ENCODE data around the gene TCF23. TPM values are rescaled to one million over a fixed set of nuclear protein-coding genes. Genes with fewer than 3 reads are reported as not detected.
"Not testable (repeated sequence)": the region's sequence is repeated elsewhere in the genome, so short reads cannot be mapped to it uniquely, and the experiment has no call there.

Gene TCF23
- not detected for polyA plus RNA-seq (2012; ENCODE audit: insufficient read depth, insufficient read length)

- DNase-seq (ENCODE audit: low read depth, low spot score): no peak
- H3K4me3 ChIP-seq (ENCODE audit: low read length): no peak within 1 kb of the TSS
Observed at GRCh38 chr2:27148801-27149439, at the start of gene TCF23. Gene TCF23 (plus strand): TSS chr2:27149004. CDS start chr2:27149134, 130 bp downstream.

GRCh38 chr2:27099334-27099955, 49.4 kb upstream of the TCF23 start:
- no peak for DNase-seq (ENCODE audit: low read depth, low spot score)

GRCh38 chr2:27100036-27100435, 48.8 kb upstream of the TCF23 start:
- no peak for DNase-seq (ENCODE audit: low read depth, low spot score)
- no peak overlapping the region for H3K4me3 ChIP-seq (ENCODE audit: low read length)

More at GRCh38 chr2:27099334-27099955, 49.4 kb upstream of the TCF23 start:
- no peak overlapping the region for H3K4me3 ChIP-seq (ENCODE audit: low read length)

- no peak for DNase-seq (ENCODE audit: low read depth, low spot score)
- no peak overlapping the region for H3K4me3 ChIP-seq (ENCODE audit: low read length)
Observed at GRCh38 chr2:27102329-27102728, 46.5 kb upstream of the TCF23 start.

GRCh38 chr2:27105981-27106380, 42.8 kb upstream of the TCF23 start:
- H3K4me3 ChIP-seq (ENCODE audit: low read length): no peak overlapping the region
- DNase-seq (ENCODE audit: low read depth, low spot score): no peak

- H3K4me3 ChIP-seq (ENCODE audit: low read length): no peak overlapping the region
- DNase-seq (ENCODE audit: low read depth, low spot score): no peak
Observed at GRCh38 chr2:27108221-27108620, 40.6 kb upstream of the TCF23 start.

GRCh38 chr2:27109083-27109482, 39.7 kb upstream of the TCF23 start:
- no peak for DNase-seq (ENCODE audit: low read depth, low spot score)
- no peak overlapping the region for H3K4me3 ChIP-seq (ENCODE audit: low read length)

- DNase-seq (ENCODE audit: low read depth, low spot score): peak; percentile 50
Observed at GRCh38 chr2:27110603-27111352, 38.0 kb upstream of the TCF23 start.

GRCh38 chr2:27111392-27112078, 37.3 kb upstream of the TCF23 start:
- DNase-seq (ENCODE audit: low read depth, low spot score); H3K4me3 ChIP-seq (ENCODE audit: low read length): not testable (repeated sequence)

More at GRCh38 chr2:27110603-27111352, 38.0 kb upstream of the TCF23 start:
- H3K4me3 ChIP-seq (ENCODE audit: low read length): peak overlapping the region; percentile 29

GRCh38 chr2:27115519-27115918, 33.3 kb upstream of the TCF23 start:
- DNase-seq (ENCODE audit: low read depth, low spot score): no peak
- no peak overlapping the region for H3K4me3 ChIP-seq (ENCODE audit: low read length)

- no peak for DNase-seq (ENCODE audit: low read depth, low spot score)
- no peak overlapping the region for H3K4me3 ChIP-seq (ENCODE audit: low read length)
Observed at GRCh38 chr2:27117995-27118524, 30.7 kb upstream of the TCF23 start.

- H3K4me3 ChIP-seq (ENCODE audit: low read length): no peak within 1 kb of the TSS
- no peak for DNase-seq (ENCODE audit: low read depth, low spot score)
Observed at GRCh38 chr2:27118525-27119329, 30.1 kb upstream of the TCF23 start, which contains the start of gene CGREF1. Gene CGREF1 (minus strand): TSS chr2:27119128. CDS start chr2:27104366, 14,762 bp downstream.

GRCh38 chr2:27119330-27119670, 29.5 kb upstream of the TCF23 start:
- not testable (repeated sequence) for H3K4me3 ChIP-seq (ENCODE audit: low read length); DNase-seq (ENCODE audit: low read depth, low spot score)

- no peak overlapping the region for H3K4me3 ChIP-seq (ENCODE audit: low read length)
- no peak for DNase-seq (ENCODE audit: low read depth, low spot score)
Observed at GRCh38 chr2:27121906-27122305, 26.9 kb upstream of the TCF23 start.

GRCh38 chr2:27122791-27123190, 26.0 kb upstream of the TCF23 start:
- H3K4me3 ChIP-seq (ENCODE audit: low read length): no peak overlapping the region
- no peak for DNase-seq (ENCODE audit: low read depth, low spot score)

GRCh38 chr2:27123302-27124150, 25.3 kb upstream of the TCF23 start, which contains the start of gene ABHD1:
Gene ABHD1 (plus strand): TSS chr2:27123815. CDS start chr2:27123949, 134 bp downstream.
- H3K4me3 ChIP-seq (ENCODE audit: low read length): peak within 1 kb of the TSS; percentile 52
- no peak for DNase-seq (ENCODE audit: low read depth, low spot score)

- DNase-seq (ENCODE audit: low read depth, low spot score): no peak
- no peak overlapping the region for H3K4me3 ChIP-seq (ENCODE audit: low read length)
Observed at GRCh38 chr2:27125104-27125503, 23.7 kb upstream of the TCF23 start.

Measured in Jurkat, Clone E6-1 (cell line).